Mesenchymal stem cell (in vitro differentiated cells and primary cell): ENCODE measurements around the gene SHANK1.

Experiments
- DNase-seq: peaks from one replicate; pipeline ENCODE4 v3.0.0-alpha.2; 2013
- H2AFZ ChIP-seq: one replicate; pipeline ENCODE4 v1.6.1; 2013; ENCODE audit warnings: low read depth, mild to moderate bottlenecking, control low read depth, inconsistent platforms, low read length, moderate library complexity
- H2AK5ac ChIP-seq: 2 replicates; pipeline ENCODE4 v1.6.1; 2013; ENCODE audit warnings: low read length, moderate library complexity, mild to moderate bottlenecking, inconsistent platforms; ENCODE audit not compliant: severe bottlenecking
- H2BK120ac ChIP-seq: one replicate; pipeline ENCODE4 v1.6.1; 2013; ENCODE audit warnings: low read depth, mild to moderate bottlenecking, inconsistent platforms, low read length, moderate library complexity
- H2BK12ac ChIP-seq, 2 experiments: one replicate each; pipeline ENCODE4 v1.6.1; 2013; ENCODE audit warnings: inconsistent platforms in 2 of 2, low read length in 2 of 2, mild to moderate bottlenecking in 2 of 2, moderate library complexity in 2 of 2, control low read depth in 1 of 2
- H2BK15ac ChIP-seq: one replicate; pipeline ENCODE4 v1.6.1; 2013; ENCODE audit warnings: mild to moderate bottlenecking, low read depth, inconsistent platforms; ENCODE audit not compliant: poor library complexity, severe bottlenecking
- H2BK5ac ChIP-seq: 2 replicates; pipeline ENCODE4 v1.6.1; 2013; ENCODE audit warnings: low read depth, mild to moderate bottlenecking, low read length, control low read depth, inconsistent platforms; ENCODE audit not compliant: poor library complexity, severe bottlenecking
- H3K14ac ChIP-seq, 2 experiments: one replicate each; pipeline ENCODE4 v1.6.1; 2013; ENCODE audit warnings: inconsistent platforms in 2 of 2, low read length in 2 of 2, control low read depth in 1 of 2, mild to moderate bottlenecking in 1 of 2, moderate library complexity in 1 of 2
- H3K18ac ChIP-seq, 2 experiments: one replicate each; pipeline ENCODE4 v1.6.1; 2013; ENCODE audit warnings: inconsistent platforms in 2 of 2, low read length in 2 of 2, control low read depth in 1 of 2, low read depth in 1 of 2, mild to moderate bottlenecking in 1 of 2
- H3K23ac ChIP-seq, 2 experiments: one replicate each; pipeline ENCODE4 v1.6.1; 2013; ENCODE audit warnings: inconsistent platforms in 2 of 2, low read length in 2 of 2, mild to moderate bottlenecking in 2 of 2, moderate library complexity in 2 of 2, control low read depth in 1 of 2
- H3K27ac ChIP-seq: 2 replicates; pipeline ENCODE4 v1.5.1; 2013; ENCODE audit warnings: mild to moderate bottlenecking, moderate library complexity, low read length, control low read depth, inconsistent platforms; ENCODE audit not compliant: poor library complexity, severe bottlenecking
- H3K27me3 ChIP-seq, 2 experiments: 2 replicates each; pipeline versions ENCODE4 v1.6.1 to v1.7.0; 2013; ENCODE audit warnings: low read length in 2 of 2, mild to moderate bottlenecking in 2 of 2, moderate library complexity in 2 of 2, control low read depth in 1 of 2, inconsistent platforms in 1 of 2; ENCODE audit not compliant: control insufficient read depth in 1 of 2, insufficient read depth in 1 of 2
- H3K36me3 ChIP-seq, 2 experiments: 2 replicates each; pipeline versions ENCODE4 v1.6.1 to v1.7.0; 2013; ENCODE audit warnings: low read length in 2 of 2, control low read depth in 1 of 2, inconsistent platforms in 1 of 2, low read depth in 1 of 2, mild to moderate bottlenecking in 1 of 2; ENCODE audit not compliant: insufficient read depth in 2 of 2, control insufficient read depth in 1 of 2
- H3K4ac ChIP-seq, 2 experiments: one replicate each; pipeline ENCODE4 v1.6.1; 2013; ENCODE audit warnings: inconsistent platforms in 2 of 2, low read length in 2 of 2, mild to moderate bottlenecking in 2 of 2, moderate library complexity in 2 of 2, control low read depth in 1 of 2, low read depth in 1 of 2
- H3K4me1 ChIP-seq: 2 replicates; pipeline ENCODE4 v1.6.1; 2013; ENCODE audit warnings: low read depth, low read length, control low read depth; ENCODE audit not compliant: control insufficient read depth, insufficient read depth
- H3K4me2 ChIP-seq: 2 replicates; pipeline ENCODE4 v1.6.1; 2013; ENCODE audit warnings: low read length, mild to moderate bottlenecking, inconsistent platforms; ENCODE audit not compliant: poor library complexity, severe bottlenecking
- H3K4me3 ChIP-seq, 2 experiments: 2 replicates each; pipeline versions ENCODE4 v1.5.1 to v1.7.0; 2013; ENCODE audit warnings: low read length in 2 of 2, mild to moderate bottlenecking in 2 of 2, control low read depth in 1 of 2, low read depth in 1 of 2; ENCODE audit not compliant: insufficient read depth in 1 of 2
- H3K79me1 ChIP-seq: replicated peaks from 2 replicates; pipeline ENCODE4 v1.6.1; 2013; ENCODE audit warnings: mild to moderate bottlenecking, control low read depth, low read length, inconsistent platforms; ENCODE audit not compliant: poor library complexity, severe bottlenecking
- H3K9ac ChIP-seq: 2 replicates; pipeline ENCODE4 v1.7.0; 2013; ENCODE audit warnings: mild to moderate bottlenecking, low read length, moderate library complexity
- H3K9me3 ChIP-seq: 2 replicates; pipeline ENCODE4 v1.7.0; 2013; ENCODE audit warnings: mild to moderate bottlenecking, low read length; ENCODE audit not compliant: control insufficient read depth
- H4K8ac ChIP-seq: one replicate; pipeline ENCODE4 v1.6.1; 2013; ENCODE audit warnings: inconsistent platforms, mild to moderate bottlenecking, low read length, moderate library complexity
- H4K91ac ChIP-seq: one replicate; pipeline ENCODE4 v1.6.1; 2013; ENCODE audit warnings: mild to moderate bottlenecking, low read length, inconsistent platforms
- WGBS: methylation state at CpG from one replicate; pipeline ENCODE4 v1.1.7; 2013; ENCODE audit warnings: mixed read lengths; 5-methylcytosine and 5-hydroxymethylcytosine counted together

Gene SHANK1

GRCh38 chr19:50693064-50693975 lies 26.3 kb downstream of the SHANK1 start:
- Histone ChIP-seq H3K23ac (no peak overlapping the region), H3K9me3 (no peaks in the 10 kb centered on the region), H3K4ac (no peak overlapping the region), H3K27ac (no peak overlapping the region), H4K91ac (no peak overlapping the region), H3K4me2 (no peak overlapping the region), H3K4me1 (peaks cover 1% of the 10 kb centered on the region), H2BK15ac (no peak overlapping the region), H3K18ac (no peak overlapping the region), H2BK5ac (no peak overlapping the region), H3K79me1 (no peaks in the 10 kb centered on the region), H3K14ac (no peak overlapping the region), H4K8ac (no peak overlapping the region), H3K9ac (no peak overlapping the region), H2AK5ac (no peak overlapping the region), H2AFZ (no peak overlapping the region), H3K36me3 (no peaks in the 10 kb centered on the region), H2BK12ac (no peak overlapping the region), H3K4me3 (no peak overlapping the region), H2BK120ac (no peak overlapping the region), H3K27me3 (peaks cover 5 to 74% of the 10 kb centered on the region in 2 experiments)
- no peak for DNase-seq
- 57% methylated on average over 20 of the region's 23 CpGs for WGBS

GRCh38 chr19:50690439-50690838 lies 29.2 kb downstream of the SHANK1 start:
- H2BK15ac ChIP-seq, result no peak overlapping the region
- WGBS, result 59% methylated on average over 7 of the region's 7 CpGs
- no peak overlapping the region for H2BK5ac ChIP-seq
- no peak overlapping the region for H2BK12ac ChIP-seq
- H3K27ac ChIP-seq, result no peak overlapping the region
- peaks cover 5 to 53% of the 10 kb centered on the region in 2 experiments for H3K27me3 ChIP-seq
- no peak overlapping the region for H4K8ac ChIP-seq
- no peak overlapping the region for H3K9ac ChIP-seq
- no peaks in the 10 kb centered on the region for H3K36me3 ChIP-seq
- no peak overlapping the region for H2AFZ ChIP-seq
- H3K4me2 ChIP-seq, result no peak overlapping the region
- no peaks in the 10 kb centered on the region for H3K9me3 ChIP-seq
- H3K79me1 ChIP-seq, result no peaks in the 10 kb centered on the region
- no peak for DNase-seq
- H3K4me3 ChIP-seq, result no peak overlapping the region
- H4K91ac ChIP-seq, result no peak overlapping the region
- no peak overlapping the region for H3K14ac ChIP-seq
- no peaks in the 10 kb centered on the region for H3K4me1 ChIP-seq
- H3K23ac ChIP-seq, result no peak overlapping the region
- no peak overlapping the region for H2AK5ac ChIP-seq
- no peak overlapping the region for H3K4ac ChIP-seq
- no peak overlapping the region for H3K18ac ChIP-seq
- no peak overlapping the region for H2BK120ac ChIP-seq

GRCh38 chr19:50688766-50689165 lies 30.8 kb downstream of the SHANK1 start:
- Histone ChIP-seq H3K14ac (no peak overlapping the region), H3K9me3 (no peaks in the 10 kb centered on the region), H2BK15ac (no peak overlapping the region), H2AK5ac (no peak overlapping the region), H2BK12ac (no peak overlapping the region), H4K91ac (no peak overlapping the region), H3K27ac (no peak overlapping the region), H3K4me2 (no peak overlapping the region), H3K27me3 (peaks cover 0 to 48% of the 10 kb centered on the region in 2 experiments), H3K79me1 (no peaks in the 10 kb centered on the region), H3K4ac (no peak overlapping the region), H3K9ac (no peak overlapping the region), H2AFZ (no peak overlapping the region), H3K23ac (no peak overlapping the region), H3K36me3 (no peaks in the 10 kb centered on the region), H2BK5ac (no peak overlapping the region), H4K8ac (no peak overlapping the region), H2BK120ac (no peak overlapping the region), H3K4me1 (no peaks in the 10 kb centered on the region), H3K4me3 (no peak overlapping the region), H3K18ac (no peak overlapping the region)
- WGBS, result 83% methylated on average over 11 of the region's 19 CpGs
- no peak for DNase-seq

- no peaks in the 10 kb centered on the region for H3K79me1 ChIP-seq
- no peaks in the 10 kb centered on the region for H3K4me1 ChIP-seq
- no peak overlapping the region for H3K14ac ChIP-seq
- no peaks in the 10 kb centered on the region for H3K9me3 ChIP-seq
- peaks cover 0 to 29% of the 10 kb centered on the region in 2 experiments for H3K27me3 ChIP-seq
- no peak overlapping the region for H2AK5ac ChIP-seq
- WGBS, result 71% methylated on average over 34 of the region's 50 CpGs
- no peak overlapping the region for H3K4me3 ChIP-seq
- H2BK120ac ChIP-seq, result no peak overlapping the region
- no peak overlapping the region for H3K18ac ChIP-seq
- H3K23ac ChIP-seq, result no peak overlapping the region
- no peak overlapping the region for H3K9ac ChIP-seq
- H4K8ac ChIP-seq, result no peak overlapping the region
- no peak overlapping the region for H3K4me2 ChIP-seq
- H2BK12ac ChIP-seq, result no peak overlapping the region
- no peak overlapping the region for H2AFZ ChIP-seq
- H4K91ac ChIP-seq, result no peak overlapping the region
- no peak overlapping the region for H2BK5ac ChIP-seq
- H2BK15ac ChIP-seq, result no peak overlapping the region
- DNase-seq, result no peak
- H3K4ac ChIP-seq, result no peak overlapping the region
- H3K36me3 ChIP-seq, result no peaks in the 10 kb centered on the region
- H3K27ac ChIP-seq, result no peak overlapping the region
These were observed 33.1 kb downstream of the SHANK1 start for GRCh38 chr19:50686310-50687032.
